HepG2 (cell line): Measurements from ENCODE around the gene VDAC1. TPM values are rescaled to one million over a fixed set of nuclear protein-coding genes. Genes with fewer than 3 reads are reported as not detected.

Experiments used
- ATAC-seq: fragments of 200-7000 bp; cut with Tn5 transposase; 3 replicates; pipeline ENCODE4 v1.9.1; 2020; ENCODE audit warnings: mild to moderate bottlenecking, moderate library complexity
- BruUV-seq: library from RNA; stranded (reverse); fragments of 400-500 nt; replicated peaks from 2 replicates; lab custom pipeline; 2021; lab: Mats Ljungman, UMichigan
- CTCF ChIA-PET: fragments of 300-600 bp; formaldehyde crosslinking; extraction: SDS; loops from one replicate; lab custom pipeline; 2021; ENCODE audit warnings: low total read pairs, inconsistent platforms, low intra/inter-chr PET ratio; lab: Yijun Ruan, JAX
- POLR2A ChIA-PET: fragments of 350-600 bp; sonication (Branson Sonifier 250); formaldehyde crosslinking; loops from one replicate; lab custom pipeline; 2020; ENCODE audit warnings: antibody characterized with exemption, inconsistent platforms; lab: Yijun Ruan, JAX
- DNase-seq: peaks from one replicate; pipeline ENCODE4 v3.0.0-alpha.2; 2015; ENCODE audit warnings: low spot score
- FAIRE-seq: peaks from 3 replicates; lab custom pipeline; 2011; peaks lifted over from hg19 to GRCh38; lab: Jason Lieb, UNC
- H2AFZ ChIP-seq: one replicate; pipeline ENCODE4 v1.6.1; 2011; ENCODE audit warnings: low read length, inconsistent platforms
- H3K27ac ChIP-seq: fragments of 300-600 bp; 3 replicates; pipeline ENCODE4 v1.8.0; 2011; ENCODE audit warnings: mixed run types, mild to moderate bottlenecking, mixed read lengths, low read length, inconsistent platforms; ENCODE audit not compliant: insufficient read depth; ENCODE audit errors: extremely low read length
- H3K27me3 ChIP-seq, 2 experiments: fragments of 200-600 bp in 1 of 2; 2 replicates in 1 of 2; 3 replicates in 1 of 2; pipeline versions ENCODE4 v1.6.0 to v1.8.0; 2011; ENCODE audit warnings: low read length in 2 of 2, mild to moderate bottlenecking in 2 of 2, moderate library complexity in 2 of 2, inconsistent platforms in 1 of 2; ENCODE audit not compliant: insufficient read depth in 2 of 2, control insufficient read depth in 1 of 2
- H3K36me3 ChIP-seq, 2 experiments: fragments of 200-600 bp in 1 of 2; replicated peaks in 1 of 2; 2 replicates in 1 of 2; 3 replicates in 1 of 2; pipeline versions ENCODE4 v1.5.1 to v1.8.0; 2011; ENCODE audit warnings: low read length in 2 of 2, inconsistent platforms in 1 of 2; ENCODE audit not compliant: insufficient read depth in 2 of 2, control insufficient read depth in 1 of 2
- H3K4me1 ChIP-seq: 2 replicates; pipeline ENCODE4 v1.5.1; 2012; ENCODE audit warnings: low read length, inconsistent platforms; ENCODE audit not compliant: insufficient read depth
- H3K4me2 ChIP-seq: 2 replicates; pipeline ENCODE4 v1.6.0; 2011; ENCODE audit warnings: low read depth, low read length, inconsistent platforms
- H3K4me3 ChIP-seq, 3 experiments: fragments of 200-600 bp in 1 of 3; sonication (generic), shearing (Covaris generic) in 1 of 3; replicated peaks in 1 of 3; 2 replicates each; pipeline ENCODE4 v1.5.1; 2011 to 2016; ENCODE audit warnings: low read length in 3 of 3, inconsistent platforms in 2 of 3, low read depth in 2 of 3, mild to moderate bottlenecking in 2 of 3, control low read depth in 1 of 3, mixed read lengths in 1 of 3; ENCODE audit not compliant: insufficient read depth in 1 of 3
- H3K79me2 ChIP-seq: one replicate; pipeline ENCODE4 v1.6.1; 2011; ENCODE audit warnings: low read length, inconsistent platforms; ENCODE audit not compliant: insufficient read depth
- H3K9ac ChIP-seq: 2 replicates; pipeline ENCODE4 v1.6.0; 2011; ENCODE audit warnings: mild to moderate bottlenecking, low read depth, low read length, inconsistent platforms; ENCODE audit not compliant: insufficient read depth
- H3K9me3 ChIP-seq: 2 replicates; pipeline ENCODE4 v1.5.1; 2012; ENCODE audit warnings: mild to moderate bottlenecking, low read length
- H4K20me1 ChIP-seq: 2 replicates; pipeline ENCODE4 v1.6.0; 2011; ENCODE audit warnings: inconsistent platforms, mild to moderate bottlenecking, low read length, moderate library complexity; ENCODE audit not compliant: insufficient read depth
- CBFB ChIP-seq: sonication (generic); formaldehyde crosslinking; IDR thresholded peaks from 2 replicates; pipeline ENCODE4 v1.4.0; 2020; ENCODE audit warnings: missing genetic modification reagents
- CREB1 ChIP-seq, 2 experiments: fragments of 450-650 bp in 1 of 2; IDR thresholded peaks; 2 replicates each; pipeline ENCODE4 v1.6.1; 2016 to 2017; ENCODE audit warnings: control low read depth in 1 of 2, mild to moderate bottlenecking in 1 of 2, missing compliant biosample characterization in 1 of 2, missing genetic modification characterization in 1 of 2
- CREM ChIP-seq, 2 experiments: sonication (generic) in 1 of 2; formaldehyde crosslinking in 1 of 2; IDR thresholded peaks; 2 replicates each; pipeline versions ENCODE4 v1.4.0 to v1.6.1; 2016 to 2020; ENCODE audit warnings: antibody characterized with exemption in 1 of 2, mild to moderate bottlenecking in 1 of 2, missing genetic modification reagents in 1 of 2
- FOXA3 ChIP-seq: IDR thresholded peaks from 2 replicates; pipeline ENCODE4 v1.6.1; 2016; ENCODE audit warnings: missing genetic modification reagents, missing compliant biosample characterization
- HDAC6 ChIP-seq: fragments of 200-600 bp; sonication (generic); IDR thresholded peaks from 2 replicates; pipeline ENCODE4 v1.7.0; 2017; ENCODE audit warnings: mild to moderate bottlenecking, antibody characterized with exemption, low read length, low read depth
- KLF13 ChIP-seq: sonication (generic); formaldehyde crosslinking; IDR thresholded peaks from 2 replicates; pipeline ENCODE4 v1.4.0; 2020; ENCODE audit warnings: mild to moderate bottlenecking, missing genetic modification reagents
- MED13 ChIP-seq: sonication (generic); formaldehyde crosslinking; IDR thresholded peaks from 2 replicates; pipeline ENCODE4 v1.5.0; 2020; ENCODE audit warnings: missing genetic modification reagents
- MED8 ChIP-seq: sonication (generic); formaldehyde crosslinking; IDR thresholded peaks from 2 replicates; pipeline ENCODE4 v1.8.1; 2023; ENCODE audit warnings: mild to moderate bottlenecking, missing genetic modification reagents; ENCODE audit not compliant: insufficient replicate concordance
- NR2F2 ChIP-seq: IDR thresholded peaks from 2 replicates; pipeline ENCODE4 v1.6.1; 2012; ENCODE audit warnings: low read depth, inconsistent platforms, borderline replicate concordance
- PRPF4 ChIP-seq: fragments of 200-400 bp; formaldehyde crosslinking; IDR thresholded peaks from 2 replicates; pipeline ENCODE4 v1.6.1; 2016; ENCODE audit warnings: low read length, low read depth; ENCODE audit not compliant: poor library complexity, severe bottlenecking
- SALL2 ChIP-seq: sonication (generic); formaldehyde crosslinking; IDR thresholded peaks from 2 replicates; pipeline ENCODE4 v1.8.1; 2023; ENCODE audit warnings: mild to moderate bottlenecking, missing genetic modification reagents, inconsistent platforms
- SAP130 ChIP-seq: IDR thresholded peaks from 2 replicates; pipeline ENCODE4 v1.6.1; 2016; ENCODE audit warnings: low read depth
- TBX2 ChIP-seq: sonication (generic); formaldehyde crosslinking; IDR thresholded peaks from 2 replicates; pipeline ENCODE4 v1.5.0; 2020; ENCODE audit warnings: missing genetic modification reagents, mild to moderate bottlenecking, borderline replicate concordance
- TCF7 ChIP-seq: sonication (generic); IDR thresholded peaks from 2 replicates; pipeline ENCODE4 v1.6.1; 2016; ENCODE audit warnings: antibody characterized with exemption, low read depth
- THAP11 ChIP-seq: IDR thresholded peaks from 2 replicates; pipeline ENCODE4 v1.6.1; 2016; ENCODE audit warnings: missing biosample characterization, missing genetic modification reagents
- ZBTB7B ChIP-seq: sonication (generic); formaldehyde crosslinking; IDR thresholded peaks from 2 replicates; pipeline ENCODE4 v1.4.0; 2020; ENCODE audit warnings: missing genetic modification reagents
- WGBS: methylation state at CpG from one replicate; pipeline ENCODE4 v1.1.6; 2017; ENCODE audit warnings: low lambda C conversion rate; 5-methylcytosine and 5-hydroxymethylcytosine counted together
- in situ Hi-C: cut with HindIII; loops from 2 replicates; pipeline ENCODE4 v1.10.0; 2017; ENCODE audit warnings: low pct_unique_long_range_greater_than_20kb; ENCODE audit not compliant: extremely low pct_ligation_motif_present
- intact Hi-C: fragments of 100-400 bp; cut with micrococcal nuclease; formaldehyde crosslinking; loops from one replicate; pipeline ENCODE4 v1.10.0; 2022; ENCODE audit not compliant: unreplicated experiment
- polyA plus RNA-seq, 8 experiments: library from polyadenylated mRNA; depleted of rRNA in 3 of 8; stranded (reverse) in 7 of 8; unstranded in 1 of 8; fragments of >200 nt; fragmentation: Illumina TruSeq in 4 of 8; extraction: Trizol in 4 of 8; gene quantifications; 2 replicates each; pipeline versions ENCODE4 v1.2.1 to v1.2.3, GENCODE V29; 2011 to 2016; ENCODE audit warnings: low read depth in 4 of 8, missing spikeins in 1 of 8, mixed read lengths in 1 of 8; ENCODE audit not compliant: insufficient read depth in 1 of 8
- total RNA-seq, 5 experiments: library from RNA; depleted of rRNA; stranded (reverse); fragments of >200 nt; fragmentation: Illumina TruSeq; extraction: Trizol; gene quantifications; 2 replicates each; pipeline ENCODE4 v1.2.3, GENCODE V29; 2016; ENCODE audit warnings: low read depth in 1 of 5
- TF ChIP-seq, protein P1 (sequence below): sonication (generic); formaldehyde crosslinking; IDR thresholded peaks from 2 replicates; pipeline ENCODE4 v1.9.0; 2021; ENCODE audit warnings: missing genetic modification reagents, borderline replicate concordance
- TF ChIP-seq, protein P2 (sequence below): sonication (generic); formaldehyde crosslinking; IDR thresholded peaks from 2 replicates; pipeline ENCODE4 v1.8.0; 2022; ENCODE audit warnings: mild to moderate bottlenecking, missing genetic modification reagents, borderline replicate concordance

The VDAC1 gene
- total and polyA plus RNA-seq, 2 of the 13 experiments (the other 11 are each of a cell fraction or from before 2014, with no cell fraction given) = 112 to 380 TPM

DNA sequence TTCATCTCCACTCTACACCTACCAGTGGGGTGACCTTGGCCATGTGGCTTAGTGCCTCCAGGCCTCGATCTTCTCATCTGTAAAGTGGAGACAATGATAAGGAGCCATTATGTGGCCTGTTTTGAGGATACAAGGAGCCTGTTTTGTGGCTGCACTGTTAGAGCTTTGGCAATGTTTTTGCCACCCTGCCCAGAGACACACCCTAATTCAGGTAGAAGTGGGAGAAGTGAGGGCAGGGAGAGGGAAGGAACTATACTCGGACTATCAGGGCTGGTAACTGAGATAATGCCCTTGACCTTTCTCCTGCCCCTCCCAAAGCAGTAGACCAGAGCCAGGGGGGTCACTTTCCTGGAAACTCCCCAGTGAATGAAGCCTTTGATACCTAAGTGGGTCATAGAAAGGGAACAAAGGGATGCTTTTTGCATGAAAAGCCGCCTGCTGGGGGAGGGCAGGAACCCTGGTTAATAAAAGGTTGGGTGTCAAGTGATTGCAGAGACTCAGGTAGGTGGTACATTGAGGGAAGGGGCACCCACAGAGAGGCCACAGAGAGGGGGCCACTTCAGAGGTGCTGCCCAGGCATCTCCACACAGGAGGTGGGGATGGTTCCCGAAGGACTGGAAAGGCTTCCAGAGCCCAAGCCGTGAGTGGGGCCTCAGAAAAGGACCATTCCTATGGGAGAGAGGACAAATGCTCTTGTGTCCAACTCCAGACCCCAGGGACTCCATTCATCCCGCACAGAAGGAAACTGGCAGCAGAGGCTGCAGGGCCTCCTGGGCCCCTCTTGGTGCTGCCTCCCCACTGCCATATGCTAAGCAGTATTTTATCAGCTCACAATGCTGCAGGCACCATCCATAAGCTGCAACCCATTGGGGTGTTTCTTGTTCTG is 42.3 kb upstream of the VDAC1 start:
- H3K4me3 ChIP-seq = peak overlapping the region in 1 of 3 experiments; percentile 51; a peak in 2 of 6 replicates
- no peaks in the 10 kb centered on the region for H3K27me3 ChIP-seq
- H3K79me2 ChIP-seq = no peaks in the 10 kb centered on the region
- in situ Hi-C loops (loop anchor here (10.0 kb wide), 1 partner anchor 238 kb away; no protein-coding TSS in a partner anchor), intact Hi-C loops (loop anchor here (2.0 kb wide), 1 partner anchor 52 kb away; no protein-coding TSS in a partner anchor)
- no peaks in the 10 kb centered on the region for H3K36me3 ChIP-seq
- peak overlapping the region; percentile 59 for H3K9ac ChIP-seq
- no peak overlapping the region for H2AFZ ChIP-seq
- peak overlapping the region; percentile 69 for H3K27ac ChIP-seq
- no peaks in the 10 kb centered on the region for H3K9me3 ChIP-seq
- ATAC-seq (peak; percentile 76), DNase-seq (peak; percentile 95), FAIRE-seq (peak; percentile 82)
- BruUV-seq = no TSS peak
- no peaks in the 10 kb centered on the region for H4K20me1 ChIP-seq
- peaks cover 58% of the 10 kb centered on the region for H3K4me1 ChIP-seq
- ChIA-PET POLR2A (interaction anchor here (1.0 to 3.1 kb wide), 9 partner anchors 9 to 179 kb away, joined by 3 to 29 read pairs (median 5); partner anchors contain the start of genes PPP2CA and TCF7), CTCF (no interaction called here)
- WGBS = 5% methylated on average over 5 of the region's 6 CpGs
- H3K4me2 ChIP-seq = peak overlapping the region; percentile 71
- TF ChIP-seq SAP130 (CRISPR knock-in tag) (peak; percentile 51; the same call in 1 of the 2 replicates), SALL2 (CRISPR knock-in tag) (peak; percentile 73; the same call in 1 of the 2 replicates), CREM (IDR thresholded peaks at IDR 0.05) (peak; percentile 77), CREM (CRISPR knock-in tag; IDR thresholded peaks at IDR 0.05) (no peak), KLF13 (CRISPR knock-in tag) (no peak), HDAC6 (no peak), PRPF4 (no peak), NR2F2 (peak; percentile 93), ZBTB7B (CRISPR knock-in tag) (peak; percentile 61; the same call in 1 of the 2 replicates), TBX2 (CRISPR knock-in tag) (peak; percentile 98), FOXA3 (CRISPR knock-in tag) (peak; percentile 52; the same call in 1 of the 2 replicates), CREB1 (IDR thresholded peaks at IDR 0.05) (no peak), CREB1 (CRISPR knock-in tag; IDR thresholded peaks at IDR 0.05) (peak; percentile 81), MED8 (peak; percentile 41), MED13 (CRISPR knock-in tag) (peak; percentile 21; the same call in 1 of the 2 replicates), CBFB (CRISPR knock-in tag) (0 out of 2 replicates have a peak, but pooled peaks have one; percentile 18), TCF7 (peak; percentile 90), THAP11 (CRISPR knock-in tag) (0 out of 2 replicates have a peak, but pooled peaks have one; percentile 31)
- TF ChIP-seq, protein P1, sequence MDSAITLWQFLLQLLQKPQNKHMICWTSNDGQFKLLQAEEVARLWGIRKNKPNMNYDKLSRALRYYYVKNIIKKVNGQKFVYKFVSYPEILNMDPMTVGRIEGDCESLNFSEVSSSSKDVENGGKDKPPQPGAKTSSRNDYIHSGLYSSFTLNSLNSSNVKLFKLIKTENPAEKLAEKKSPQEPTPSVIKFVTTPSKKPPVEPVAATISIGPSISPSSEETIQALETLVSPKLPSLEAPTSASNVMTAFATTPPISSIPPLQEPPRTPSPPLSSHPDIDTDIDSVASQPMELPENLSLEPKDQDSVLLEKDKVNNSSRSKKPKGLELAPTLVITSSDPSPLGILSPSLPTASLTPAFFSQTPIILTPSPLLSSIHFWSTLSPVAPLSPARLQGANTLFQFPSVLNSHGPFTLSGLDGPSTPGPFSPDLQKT (CRISPR knock-in tag) = no peak
- TF ChIP-seq, protein P2, sequence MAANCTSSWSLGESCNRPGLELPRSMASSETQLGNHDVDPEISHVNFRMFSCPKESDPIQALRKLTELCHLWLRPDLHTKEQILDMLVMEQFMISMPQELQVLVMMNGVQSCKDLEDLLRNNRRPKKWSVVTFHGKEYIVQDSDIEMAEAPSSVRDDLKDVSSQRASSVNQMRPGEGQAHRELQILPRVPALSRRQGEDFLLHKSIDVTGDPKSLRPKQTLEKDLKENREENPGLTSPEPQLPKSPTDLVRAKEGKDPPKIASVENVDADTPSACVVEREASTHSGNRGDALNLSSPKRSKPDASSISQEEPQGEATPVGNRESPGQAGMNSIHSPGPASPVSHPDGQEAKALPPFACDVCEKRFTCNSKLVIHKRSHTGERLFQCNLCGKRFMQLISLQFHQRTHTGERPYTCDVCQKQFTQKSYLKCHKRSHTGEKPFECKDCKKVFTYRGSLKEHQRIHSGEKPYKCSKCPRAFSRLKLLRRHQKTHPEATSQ (CRISPR knock-in tag) = no peak; the same call in 1 of the 2 replicates
